IgD-negative memory B cell (primary cell): ENCODE results near the gene PLEKHH1. TPM values are rescaled to one million over a fixed set of nuclear protein-coding genes. Genes with fewer than 3 reads are reported as not detected.

ENCODE experiments used
- H3K27ac Mint-ChIP-seq, 3 donors: one replicate each; pipeline ENCODE4 v1.8.0; 2020 to 2022; ENCODE audit warnings: mild to moderate bottlenecking in 3 of 3, mixed read lengths in 3 of 3, moderate library complexity in 1 of 3
- H3K27me3 Mint-ChIP-seq: one replicate; pipeline ENCODE4 v1.8.0; 2021; ENCODE audit warnings: mixed read lengths
- H3K36me3 Mint-ChIP-seq: one replicate; pipeline ENCODE4 v1.8.0; 2020; ENCODE audit warnings: mild to moderate bottlenecking, mixed read lengths
- H3K4me1 Mint-ChIP-seq, 3 donors: one replicate each; pipeline ENCODE4 v1.8.0; 2020 to 2022; ENCODE audit warnings: mixed read lengths in 3 of 3, mild to moderate bottlenecking in 1 of 3
- H3K4me3 Mint-ChIP-seq, 4 donors: one replicate each; pipeline ENCODE4 v1.8.0; 2020 to 2022; ENCODE audit warnings: mild to moderate bottlenecking in 4 of 4, mixed read lengths in 4 of 4, moderate library complexity in 3 of 4
- H3K9me3 Mint-ChIP-seq, 3 donors: one replicate each; pipeline ENCODE4 v1.8.0; 2020 to 2021; ENCODE audit warnings: mixed read lengths in 3 of 3, mild to moderate bottlenecking in 1 of 3
- polyA plus RNA-seq: library from polyadenylated mRNA; unstranded; fragments of 300-500 nt; fragmentation: Illumina TruSeq; gene quantifications from one replicate; pipeline ENCODE4 v1.2.3, GENCODE V29; 2021

PLEKHH1 gene
- polyA plus RNA-seq, result not detected

DNA sequence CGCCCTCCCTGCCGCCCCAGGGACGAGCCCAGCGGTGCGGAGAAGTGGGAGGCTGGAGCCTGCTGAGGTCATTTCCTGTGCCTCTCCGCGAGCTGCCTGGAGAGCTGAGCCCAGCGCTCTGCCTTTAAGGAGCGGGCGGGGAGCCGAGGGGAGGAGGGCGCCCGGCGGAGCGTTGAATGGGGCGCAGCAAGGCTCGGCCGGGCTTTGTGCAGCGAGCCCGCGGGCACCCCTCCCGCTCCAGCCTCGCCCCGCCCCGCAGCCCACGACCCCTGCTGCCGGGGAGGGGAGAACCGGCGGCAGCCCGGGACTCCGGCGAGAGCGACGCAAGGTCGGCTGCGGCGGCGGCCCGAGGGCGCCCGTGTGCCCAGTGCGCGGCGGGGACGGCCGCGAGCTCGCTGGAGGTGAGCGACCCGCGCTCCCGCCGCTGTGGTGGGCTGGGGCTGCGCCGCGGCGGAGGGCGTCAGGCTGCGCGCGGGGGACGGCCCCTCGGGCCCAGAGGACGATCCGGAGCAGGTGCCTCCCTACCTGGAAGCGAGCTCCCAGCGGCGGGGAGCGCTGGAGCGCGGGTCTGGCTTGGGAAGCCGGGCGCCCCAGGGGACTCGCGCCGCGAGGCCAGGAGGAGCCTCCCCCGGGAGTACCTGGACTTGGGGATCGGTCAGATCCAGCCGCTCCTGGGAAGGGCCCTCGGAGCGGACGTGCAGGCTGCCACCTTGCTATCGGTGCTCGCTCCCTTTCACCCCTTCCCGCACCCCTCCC, at the start of gene PLEKHH1:
TSS of gene PLEKHH1 (plus strand) at position 293 of the 756 bp plus-strand sequence. CDS start 8,578 bp downstream, outside the sequence.
- Mint-ChIP-seq H3K27me3 (peaks cover 14% of the 10 kb centered on the region), H3K27ac (peak within 1 kb of the TSS in 1 of 3 donors; percentile 43), H3K4me3 (peak within 1 kb of the TSS; percentile 33 to 86 (median 74)), H3K36me3 (no peaks in the 10 kb centered on the region), H3K9me3 (no peaks in the 10 kb centered on the region), H3K4me1 (peaks cover 0 to 9% (median 5%) of the 10 kb centered on the region in 3 donors)

DNA sequence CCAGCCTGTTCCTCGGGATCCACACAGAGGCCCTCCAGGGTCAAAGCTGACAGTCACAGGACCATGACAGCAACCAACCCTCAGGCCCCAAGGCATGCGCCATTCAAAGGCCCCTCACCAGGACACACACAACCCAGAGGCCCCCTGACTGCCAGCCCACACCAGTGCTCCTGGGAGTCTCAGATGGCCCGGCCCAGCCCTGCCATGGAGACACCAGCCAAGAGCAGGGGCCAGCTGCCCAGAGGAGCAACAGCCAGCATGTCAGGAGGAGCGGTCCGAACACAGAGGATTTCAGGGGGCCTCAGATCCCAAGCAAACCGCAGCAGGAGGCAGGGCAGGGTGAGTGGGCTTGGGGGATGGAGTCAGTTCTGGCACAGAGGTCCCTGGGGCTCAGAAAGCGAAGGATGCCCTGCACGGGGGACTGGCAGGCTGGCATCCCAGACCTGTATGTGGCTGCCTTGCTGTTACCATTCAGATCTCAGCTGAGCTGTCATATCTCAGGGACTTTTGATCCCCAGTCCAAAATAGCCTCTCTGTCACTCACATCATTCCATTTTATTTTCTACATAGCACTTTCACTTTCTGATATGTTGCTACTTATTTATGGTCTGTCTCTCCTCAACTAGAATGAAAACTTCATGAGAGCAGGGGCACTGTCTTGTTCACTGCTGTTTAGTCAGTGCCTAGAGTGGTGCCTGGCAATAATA, 49.4 kb upstream of the PLEKHH1 start:
- Mint-ChIP-seq H3K27me3 (no peaks in the 10 kb centered on the region), H3K9me3 (no peaks in the 10 kb centered on the region), H3K4me3 (no peak overlapping the region), H3K36me3 (peaks cover 6% of the 10 kb centered on the region), H3K27ac (no peak overlapping the region), H3K4me1 (peaks cover 14 to 30% (median 20%) of the 10 kb centered on the region in 3 donors)

DNA sequence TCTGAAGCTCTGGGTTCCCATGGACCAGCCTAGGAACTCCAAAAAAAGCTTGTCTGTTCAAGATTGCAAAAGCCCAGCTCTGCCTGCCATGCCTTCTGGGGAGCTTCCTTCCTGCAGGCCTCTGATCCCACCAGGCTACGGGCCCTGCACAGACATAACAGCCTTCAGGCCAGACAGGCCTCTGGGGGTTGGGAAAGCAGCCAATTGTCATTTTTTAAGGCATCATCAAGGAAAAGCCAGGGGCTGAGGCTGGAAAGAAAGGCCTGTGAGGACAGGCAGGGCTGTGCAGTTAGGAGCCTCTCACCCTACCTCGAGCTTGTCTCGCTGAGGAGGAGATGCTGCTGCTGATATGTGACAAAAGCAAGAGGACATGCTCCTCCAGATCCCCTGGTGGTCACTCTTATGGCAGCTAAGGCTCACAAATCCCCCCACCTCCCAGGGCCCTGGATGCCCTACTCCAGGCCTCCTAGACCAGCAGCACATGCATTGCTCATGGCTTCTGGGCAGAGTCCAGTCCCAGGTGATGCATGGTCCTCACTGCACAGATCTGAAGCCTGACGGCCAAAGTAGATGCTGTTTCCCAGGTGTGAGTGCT, 47.5 kb upstream of the PLEKHH1 start:
- H3K9me3 Mint-ChIP-seq, result no peaks in the 10 kb centered on the region
- H3K27ac Mint-ChIP-seq, result peak overlapping the region in 1 of 3 donors; percentile 62
- peaks cover 6% of the 10 kb centered on the region for H3K36me3 Mint-ChIP-seq
- H3K4me1 Mint-ChIP-seq, result peaks cover 22 to 45% (median 31%) of the 10 kb centered on the region in 3 donors
- peak overlapping the region in 2 of 4 donors; percentile 11 to 69 for H3K4me3 Mint-ChIP-seq
- H3K27me3 Mint-ChIP-seq, result no peaks in the 10 kb centered on the region

DNA sequence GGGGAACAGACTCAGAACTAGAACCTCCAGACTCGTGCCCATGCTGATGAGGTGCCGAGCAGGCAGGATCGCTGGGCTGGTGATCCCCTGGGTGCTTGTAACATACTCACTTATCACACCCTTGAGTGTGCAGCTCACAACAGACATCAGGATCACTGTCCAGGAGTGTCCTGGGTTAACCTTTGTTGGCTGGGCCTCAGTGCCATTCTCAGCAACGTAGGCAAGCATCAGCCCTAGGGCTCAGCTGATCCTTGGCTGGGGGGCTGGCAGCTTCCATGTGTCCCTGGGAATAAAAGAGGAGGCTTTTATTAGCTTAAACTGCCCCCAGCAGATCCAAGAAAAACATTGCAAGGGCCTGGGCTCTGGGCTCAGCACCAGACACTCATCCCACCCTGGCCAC, 46.2 kb upstream of the PLEKHH1 start:
- H3K27me3 Mint-ChIP-seq, result no peaks in the 10 kb centered on the region
- H3K4me3 Mint-ChIP-seq, result peak overlapping the region in 1 of 4 donors; percentile 80
- H3K9me3 Mint-ChIP-seq, result no peaks in the 10 kb centered on the region
- H3K27ac Mint-ChIP-seq, result peak overlapping the region in 2 of 3 donors; percentile 14 to 95
- H3K4me1 Mint-ChIP-seq, result peaks cover 29 to 52% (median 36%) of the 10 kb centered on the region in 3 donors
- H3K36me3 Mint-ChIP-seq, result peaks cover 6% of the 10 kb centered on the region

DNA sequence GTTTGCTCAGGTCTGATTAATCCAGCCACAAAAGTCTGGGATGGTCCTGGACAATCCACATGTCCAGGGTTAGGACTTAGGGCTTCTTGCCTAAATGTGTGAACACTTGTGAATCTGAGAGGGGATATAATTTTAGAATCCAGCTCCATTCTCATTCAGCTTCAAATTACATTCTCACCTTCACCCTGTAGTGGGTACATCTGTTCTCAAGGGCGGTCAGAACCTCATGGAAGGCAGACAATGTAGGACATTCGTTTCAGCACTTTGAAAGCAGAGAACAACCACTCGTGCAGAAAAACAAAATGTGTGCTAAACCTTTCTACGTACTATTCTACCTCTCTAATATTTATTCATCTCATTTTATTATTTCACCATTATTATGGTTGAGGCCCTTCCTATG, 45.8 kb upstream of the PLEKHH1 start:
- Mint-ChIP-seq H3K27me3 (no peaks in the 10 kb centered on the region), H3K4me3 (peak overlapping the region in 3 of 4 donors; percentile 80 to 95 (median 89)), H3K36me3 (peaks cover 10% of the 10 kb centered on the region), H3K4me1 (peaks cover 29 to 56% (median 40%) of the 10 kb centered on the region in 3 donors), H3K9me3 (peaks cover 0 to 2% (median 0%) of the 10 kb centered on the region in 3 donors), H3K27ac (peak overlapping the region; percentile 14 to 100 (median 95))

DNA sequence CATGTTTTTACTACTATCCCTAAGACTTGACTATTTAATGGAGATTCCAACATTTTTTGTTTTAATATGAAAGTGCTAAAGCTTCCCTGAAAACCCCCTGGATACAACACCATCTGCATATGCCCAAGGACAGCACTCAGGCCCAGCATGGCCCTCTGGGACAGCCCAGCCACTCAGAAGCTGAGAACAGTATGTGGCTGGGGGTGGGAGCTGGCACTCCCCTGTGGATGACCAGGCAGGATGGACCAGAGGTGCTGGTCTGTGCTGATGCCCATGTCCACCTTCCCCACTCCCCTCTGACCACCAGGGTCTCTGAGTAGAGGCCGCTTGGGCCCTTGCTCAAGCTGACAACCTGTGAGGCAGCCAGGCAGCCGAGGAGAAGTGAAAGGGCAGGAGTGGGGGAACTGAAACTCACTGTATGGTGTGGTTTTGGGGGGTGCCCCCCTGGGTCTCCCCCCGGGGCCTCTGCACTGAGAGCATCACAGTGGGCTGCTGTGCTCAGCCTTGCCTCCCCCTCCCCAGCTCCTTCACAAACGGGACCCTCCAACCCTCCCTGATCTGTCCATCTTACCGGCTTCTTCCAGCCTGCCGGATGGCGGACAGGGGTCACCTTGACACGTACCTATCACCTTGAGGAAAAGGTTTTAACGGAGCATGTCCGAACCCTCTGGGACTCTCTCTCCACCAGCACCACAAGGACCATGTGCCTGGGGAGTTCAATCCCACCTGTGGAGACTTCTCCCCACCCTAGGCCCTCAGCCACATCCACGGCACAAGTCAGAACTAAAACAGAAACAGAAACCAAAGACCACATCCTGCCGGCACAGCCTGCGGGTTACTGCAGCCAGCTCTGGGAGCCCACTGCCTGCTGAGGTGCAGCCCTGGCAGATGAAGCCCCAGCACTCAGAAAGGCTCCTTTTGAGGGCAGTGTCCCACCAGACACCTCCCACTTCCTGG, 44.9 kb upstream of the PLEKHH1 start, which contains the start of gene TMEM229B:
TSS of gene TMEM229B (minus strand) at position 785 of the 957 bp plus-strand sequence. CDS start 14,798 bp downstream, outside the sequence.
- peaks cover 35 to 65% (median 49%) of the 10 kb centered on the region in 3 donors for H3K4me1 Mint-ChIP-seq
- peaks cover 2 to 5% (median 4%) of the 10 kb centered on the region in 3 donors for H3K9me3 Mint-ChIP-seq
- peak within 1 kb of the TSS; percentile 80 to 95 (median 89) for H3K4me3 Mint-ChIP-seq
- peak within 1 kb of the TSS; percentile 95 to 100 (median 98) for H3K27ac Mint-ChIP-seq
- peaks cover 13% of the 10 kb centered on the region for H3K36me3 Mint-ChIP-seq
- H3K27me3 Mint-ChIP-seq, result no peaks in the 10 kb centered on the region

DNA sequence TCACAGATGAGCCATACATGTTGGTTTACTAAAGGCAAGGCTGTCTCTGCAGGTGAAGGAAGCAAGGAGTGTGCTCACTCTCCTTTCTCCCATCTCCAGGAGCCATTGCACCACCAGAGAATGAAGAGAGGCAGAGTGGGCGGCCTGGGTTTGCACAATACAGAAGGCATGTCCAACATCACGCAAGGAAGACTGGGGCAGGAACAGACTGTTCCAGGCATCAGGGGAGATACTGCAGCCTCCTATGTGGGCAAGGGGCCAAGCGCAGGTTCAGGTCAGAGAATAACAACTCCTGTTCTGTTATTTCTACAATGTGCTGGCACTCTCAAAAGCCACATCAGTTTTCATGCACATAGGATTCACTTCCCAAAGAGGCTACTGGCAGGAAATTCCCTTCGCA, 42.9 kb upstream of the PLEKHH1 start:
- Mint-ChIP-seq H3K4me3 (peak overlapping the region in 3 of 4 donors; percentile 27 to 74 (median 72)), H3K9me3 (peaks cover 2 to 5% (median 5%) of the 10 kb centered on the region in 3 donors), H3K4me1 (peaks cover 36 to 66% (median 49%) of the 10 kb centered on the region in 3 donors), H3K27me3 (no peaks in the 10 kb centered on the region), H3K36me3 (peaks cover 11% of the 10 kb centered on the region), H3K27ac (peak overlapping the region; percentile 95 to 100 (median 98))

DNA sequence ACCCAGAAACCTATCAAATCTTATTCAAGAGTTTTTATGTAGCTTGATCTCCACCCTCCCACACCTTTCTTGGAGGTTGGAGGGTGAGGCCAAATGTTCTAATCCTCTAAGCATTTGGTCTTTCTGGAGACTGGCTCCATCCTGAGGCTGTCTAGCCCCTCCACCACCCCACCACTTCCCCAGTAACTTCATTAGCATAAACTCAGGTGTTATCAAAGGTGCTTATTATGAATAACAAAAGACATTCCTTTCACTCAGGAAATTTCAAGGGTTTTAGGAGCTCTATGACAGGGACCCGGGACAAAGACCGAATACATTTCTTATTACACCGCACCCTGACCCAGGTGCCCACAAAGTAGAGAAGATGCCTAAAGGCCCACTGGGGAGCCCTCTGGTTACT, 41.8 kb upstream of the PLEKHH1 start:
- Mint-ChIP-seq H3K36me3 (peaks cover 11% of the 10 kb centered on the region), H3K27me3 (no peaks in the 10 kb centered on the region), H3K4me3 (peak overlapping the region in 1 of 4 donors; percentile 25), H3K9me3 (peaks cover 2 to 8% (median 5%) of the 10 kb centered on the region in 3 donors), H3K4me1 (peaks cover 36 to 62% (median 45%) of the 10 kb centered on the region in 3 donors), H3K27ac (peak overlapping the region in 2 of 3 donors; percentile 46 to 95)

DNA sequence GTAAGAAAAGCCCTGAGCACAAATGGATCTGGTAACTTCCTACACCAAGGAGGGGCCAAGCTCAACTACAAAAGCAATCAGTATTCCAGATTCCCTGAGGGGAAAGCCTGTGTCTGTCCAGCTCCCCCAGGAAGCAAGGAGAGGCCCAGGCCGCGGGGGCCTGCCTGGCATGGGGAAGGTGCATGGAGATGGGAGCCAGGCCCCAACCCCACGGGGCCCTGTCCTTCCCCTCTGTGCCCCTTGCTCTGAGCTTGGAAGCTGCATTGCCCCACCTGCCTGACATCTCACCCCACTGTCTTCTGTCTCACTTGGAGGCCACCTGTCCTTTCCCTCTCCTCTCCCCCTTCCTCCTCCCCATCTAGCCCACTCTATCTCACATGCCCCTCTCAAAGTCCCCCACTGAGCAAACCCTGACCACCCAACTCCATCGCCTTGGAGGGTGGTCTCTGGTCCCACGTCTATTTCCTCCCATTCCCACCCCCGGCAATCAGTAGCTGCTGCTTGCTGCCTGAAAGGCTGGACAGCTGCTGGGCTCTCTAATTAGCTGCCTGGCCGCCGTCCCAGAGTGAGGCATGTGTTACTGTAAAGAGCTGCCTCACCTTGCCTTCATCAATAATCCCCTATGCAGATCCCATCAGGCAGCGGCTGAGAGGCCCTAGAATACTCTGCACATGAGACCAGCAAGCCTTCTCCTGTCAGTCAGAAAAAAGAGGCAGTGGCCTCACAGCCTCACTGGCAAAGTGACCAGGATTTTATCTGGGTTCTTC, 41.2 kb upstream of the PLEKHH1 start:
- H3K9me3 Mint-ChIP-seq, result peaks cover 2 to 8% (median 5%) of the 10 kb centered on the region in 3 donors
- peaks cover 36 to 58% (median 45%) of the 10 kb centered on the region in 3 donors for H3K4me1 Mint-ChIP-seq
- H3K27ac Mint-ChIP-seq, result peak overlapping the region; percentile 84 to 95 (median 95)
- H3K27me3 Mint-ChIP-seq, result no peaks in the 10 kb centered on the region
- H3K4me3 Mint-ChIP-seq, result peak overlapping the region in 2 of 4 donors; percentile 88 to 90
- peaks cover 8% of the 10 kb centered on the region for H3K36me3 Mint-ChIP-seq

DNA sequence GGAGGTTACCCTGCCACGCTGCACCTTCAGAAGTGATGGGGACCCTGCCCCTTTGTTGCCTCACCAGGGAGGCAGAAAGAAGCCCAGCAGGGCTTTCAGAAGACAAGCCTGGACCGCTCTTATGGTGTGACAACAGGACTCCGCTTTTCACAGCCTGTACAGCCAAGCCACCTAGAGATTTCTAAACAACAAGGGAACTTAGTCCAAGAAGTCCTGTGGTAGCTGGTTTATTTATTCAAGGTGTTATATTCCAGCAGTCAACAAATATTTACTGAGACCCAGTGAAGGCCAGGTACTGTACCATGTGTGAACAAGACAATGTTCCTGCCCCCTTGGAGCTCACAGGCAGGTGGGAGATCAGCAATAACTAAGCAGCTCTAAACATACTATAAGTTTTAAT, 40.6 kb upstream of the PLEKHH1 start:
- Mint-ChIP-seq H3K4me3 (peak overlapping the region in 3 of 4 donors; percentile 28 to 90 (median 41)), H3K27ac (peak overlapping the region; percentile 60 to 95 (median 84)), H3K4me1 (peaks cover 34 to 55% (median 44%) of the 10 kb centered on the region in 3 donors), H3K9me3 (peaks cover 2 to 8% (median 5%) of the 10 kb centered on the region in 3 donors), H3K27me3 (no peaks in the 10 kb centered on the region), H3K36me3 (peaks cover 7% of the 10 kb centered on the region)

DNA sequence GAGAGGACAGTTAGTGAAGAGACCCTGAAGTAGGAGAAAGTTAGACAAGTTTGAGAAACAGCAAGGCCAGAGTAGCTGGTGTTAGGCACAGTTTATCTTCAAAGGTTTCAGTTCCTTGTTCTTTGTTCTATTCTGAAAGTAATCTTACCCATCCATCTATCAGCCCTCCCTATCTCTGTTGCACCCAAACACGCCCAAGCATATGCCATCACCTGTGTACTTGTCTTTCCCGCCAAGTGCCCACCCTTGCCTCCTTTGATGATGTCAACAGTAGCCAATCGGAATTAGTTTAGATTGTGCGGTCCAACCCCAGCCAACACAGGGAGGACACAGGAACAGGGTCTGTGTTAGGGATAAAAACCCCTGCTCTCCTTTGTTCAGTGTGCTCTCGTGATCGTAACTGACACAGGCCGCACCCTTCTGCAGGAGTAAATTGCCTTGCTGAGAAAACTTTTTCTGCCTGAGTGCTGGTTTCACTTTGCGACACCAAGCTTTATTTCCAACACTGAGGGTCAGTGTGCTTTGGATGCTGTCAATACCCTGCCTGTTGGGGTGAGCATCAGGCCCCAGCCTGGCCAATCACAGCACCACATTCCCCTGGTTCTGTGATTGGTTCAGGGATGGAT, 39.9 kb upstream of the PLEKHH1 start:
- Mint-ChIP-seq H3K27ac (peak overlapping the region; percentile 20 to 95 (median 60)), H3K36me3 (peaks cover 11% of the 10 kb centered on the region), H3K27me3 (no peaks in the 10 kb centered on the region), H3K9me3 (peaks cover 2 to 8% (median 5%) of the 10 kb centered on the region in 3 donors), H3K4me3 (peak overlapping the region; percentile 28 to 90 (median 41)), H3K4me1 (peaks cover 28 to 52% (median 38%) of the 10 kb centered on the region in 3 donors)

DNA sequence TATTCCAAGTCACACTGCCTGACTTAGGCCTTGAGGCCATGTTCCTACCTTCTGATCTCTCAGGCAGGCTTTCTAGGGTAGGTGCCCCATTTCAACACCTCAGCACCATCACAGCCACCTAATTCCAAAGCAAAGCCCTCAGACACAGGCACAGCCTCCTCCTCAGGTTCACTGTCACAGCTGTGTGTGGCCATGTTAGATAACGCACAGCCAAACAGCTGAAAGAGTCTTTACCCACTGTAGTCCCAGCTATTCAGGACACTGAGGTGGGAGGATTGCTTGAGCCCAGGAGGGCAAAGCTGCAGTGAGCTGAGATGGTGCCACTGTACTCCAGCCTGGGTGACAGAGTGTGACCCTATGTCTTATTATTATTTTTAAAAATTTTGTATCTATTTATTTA, 37.3 kb upstream of the PLEKHH1 start:
- no peak overlapping the region for H3K27ac Mint-ChIP-seq
- no peak overlapping the region for H3K4me3 Mint-ChIP-seq
- H3K9me3 Mint-ChIP-seq, result peaks cover 2 to 8% (median 5%) of the 10 kb centered on the region in 3 donors
- peaks cover 14% of the 10 kb centered on the region for H3K36me3 Mint-ChIP-seq
- no peaks in the 10 kb centered on the region for H3K27me3 Mint-ChIP-seq
- H3K4me1 Mint-ChIP-seq, result peaks cover 12 to 29% (median 23%) of the 10 kb centered on the region in 3 donors

DNA sequence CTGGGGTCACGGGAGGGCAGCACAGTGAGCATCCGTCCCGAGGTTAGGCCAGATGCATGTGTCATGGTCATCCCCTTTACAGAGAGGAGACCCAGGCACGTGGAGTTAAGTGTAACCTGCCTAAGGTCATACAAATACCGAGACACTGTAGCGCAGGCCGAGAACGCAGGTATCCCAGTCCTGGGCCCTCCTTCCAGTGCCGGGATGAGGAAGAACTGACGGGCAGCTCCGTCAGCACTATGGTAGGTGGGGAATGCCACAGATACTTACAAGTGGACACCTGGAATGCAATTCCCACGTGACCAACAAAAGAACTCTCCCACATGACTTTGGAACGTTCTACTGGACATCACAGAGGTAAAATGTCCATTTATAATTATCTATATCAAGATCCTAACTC, 35.9 kb upstream of the PLEKHH1 start:
- peak overlapping the region in 1 of 4 donors; percentile 22 for H3K4me3 Mint-ChIP-seq
- peaks cover 7 to 19% (median 12%) of the 10 kb centered on the region in 3 donors for H3K4me1 Mint-ChIP-seq
- H3K27me3 Mint-ChIP-seq, result no peaks in the 10 kb centered on the region
- H3K27ac Mint-ChIP-seq, result no peak overlapping the region
- H3K9me3 Mint-ChIP-seq, result peaks cover 2 to 6% (median 5%) of the 10 kb centered on the region in 3 donors
- peaks cover 11% of the 10 kb centered on the region for H3K36me3 Mint-ChIP-seq
